ENCODE data around the gene KCNMA1.

Gene KCNMA1

GRCh38 chr10:77233466-77233865 lies 404.1 kb downstream of the KCNMA1 start:
- Mint-ChIP-seq H3K27me3 (no peaks in the 10 kb centered on the region), H3K4me1 (peaks cover 9% of the 10 kb centered on the region), H3K36me3 (no peaks in the 10 kb centered on the region), H3K9me3 (no peaks in the 10 kb centered on the region), H3K4me3 (no peak overlapping the region), H3K27ac (no peak overlapping the region)
- ATAC-seq = no peak

GRCh38 chr10:77231884-77232610 lies 405.6 kb downstream of the KCNMA1 start:
- Mint-ChIP-seq H3K4me3 (no peak overlapping the region), H3K27me3 (no peaks in the 10 kb centered on the region), H3K4me1 (peaks cover 9% of the 10 kb centered on the region), H3K9me3 (no peaks in the 10 kb centered on the region), H3K27ac (no peak overlapping the region), H3K36me3 (no peaks in the 10 kb centered on the region)
- ATAC-seq = peak; percentile 76

GRCh38 chr10:77231375-77231774 lies 406.2 kb downstream of the KCNMA1 start:
- H3K9me3 Mint-ChIP-seq = no peaks in the 10 kb centered on the region
- ATAC-seq = no peak
- no peak overlapping the region for H3K27ac Mint-ChIP-seq
- peaks cover 9% of the 10 kb centered on the region for H3K4me1 Mint-ChIP-seq
- H3K27me3 Mint-ChIP-seq = no peaks in the 10 kb centered on the region
- H3K36me3 Mint-ChIP-seq = no peaks in the 10 kb centered on the region
- H3K4me3 Mint-ChIP-seq = no peak overlapping the region

GRCh38 chr10:77230194-77230593 lies 407.4 kb downstream of the KCNMA1 start:
- Mint-ChIP-seq H3K27ac (no peak overlapping the region), H3K4me1 (peaks cover 15% of the 10 kb centered on the region), H3K36me3 (no peaks in the 10 kb centered on the region), H3K9me3 (no peaks in the 10 kb centered on the region), H3K4me3 (no peak overlapping the region), H3K27me3 (no peaks in the 10 kb centered on the region)
- no peak for ATAC-seq

GRCh38 chr10:77229704-77230103 lies 407.9 kb downstream of the KCNMA1 start:
- no peaks in the 10 kb centered on the region for H3K36me3 Mint-ChIP-seq
- H3K9me3 Mint-ChIP-seq = no peaks in the 10 kb centered on the region
- H3K4me1 Mint-ChIP-seq = peaks cover 19% of the 10 kb centered on the region
- H3K27me3 Mint-ChIP-seq = no peaks in the 10 kb centered on the region
- H3K27ac Mint-ChIP-seq = no peak overlapping the region
- no peak for ATAC-seq
- no peak overlapping the region for H3K4me3 Mint-ChIP-seq

- Mint-ChIP-seq H3K27me3 (no peaks in the 10 kb centered on the region), H3K27ac (no peak overlapping the region), H3K36me3 (no peaks in the 10 kb centered on the region), H3K4me3 (no peak overlapping the region), H3K9me3 (no peaks in the 10 kb centered on the region), H3K4me1 (peaks cover 19% of the 10 kb centered on the region)
- no peak for ATAC-seq
Measured at GRCh38 chr10:77228559-77228958, 409.0 kb downstream of the KCNMA1 start.

- Mint-ChIP-seq H3K36me3 (no peaks in the 10 kb centered on the region), H3K4me1 (peaks cover 18% of the 10 kb centered on the region), H3K4me3 (no peak overlapping the region)
Measured at GRCh38 chr10:77226853-77227565, 410.6 kb downstream of the KCNMA1 start.

GRCh38 chr10:77226452-77226851 lies 411.2 kb downstream of the KCNMA1 start:
- ATAC-seq = no peak
- no peaks in the 10 kb centered on the region for H3K9me3 Mint-ChIP-seq
- H3K36me3 Mint-ChIP-seq = no peaks in the 10 kb centered on the region
- H3K4me1 Mint-ChIP-seq = peaks cover 12% of the 10 kb centered on the region
- no peak overlapping the region for H3K4me3 Mint-ChIP-seq
- H3K27me3 Mint-ChIP-seq = peaks cover 6% of the 10 kb centered on the region
- H3K27ac Mint-ChIP-seq = no peak overlapping the region

More at GRCh38 chr10:77226853-77227565, 410.6 kb downstream of the KCNMA1 start:
- no peak for ATAC-seq
- Mint-ChIP-seq H3K27me3 (peaks cover under 1% of the 10 kb centered on the region), H3K9me3 (no peaks in the 10 kb centered on the region), H3K27ac (no peak overlapping the region)

- H3K4me3 Mint-ChIP-seq = no peak overlapping the region
- H3K36me3 Mint-ChIP-seq = no peaks in the 10 kb centered on the region
- no peak overlapping the region for H3K27ac Mint-ChIP-seq
- no peak for ATAC-seq
- H3K27me3 Mint-ChIP-seq = peaks cover 11% of the 10 kb centered on the region
- H3K9me3 Mint-ChIP-seq = no peaks in the 10 kb centered on the region
- H3K4me1 Mint-ChIP-seq = peaks cover 10% of the 10 kb centered on the region
Measured at GRCh38 chr10:77226020-77226419, 411.6 kb downstream of the KCNMA1 start.

- H3K9me3 Mint-ChIP-seq = no peaks in the 10 kb centered on the region
- ATAC-seq = no peak
- peaks cover 10% of the 10 kb centered on the region for H3K4me1 Mint-ChIP-seq
- no peaks in the 10 kb centered on the region for H3K36me3 Mint-ChIP-seq
- no peak overlapping the region for H3K27ac Mint-ChIP-seq
- no peak overlapping the region for H3K4me3 Mint-ChIP-seq
- H3K27me3 Mint-ChIP-seq = peaks cover 11% of the 10 kb centered on the region
Measured at GRCh38 chr10:77223526-77224460, 413.8 kb downstream of the KCNMA1 start.

- Mint-ChIP-seq H3K9me3 (no peaks in the 10 kb centered on the region), H3K36me3 (no peaks in the 10 kb centered on the region), H3K4me1 (peaks cover 4% of the 10 kb centered on the region), H3K27ac (no peak overlapping the region), H3K4me3 (no peak overlapping the region), H3K27me3 (peaks cover 11% of the 10 kb centered on the region)
- no peak for ATAC-seq
Measured at GRCh38 chr10:77220150-77220549, 417.5 kb downstream of the KCNMA1 start.

GRCh38 chr10:77219046-77219445 lies 418.6 kb downstream of the KCNMA1 start:
- Mint-ChIP-seq H3K4me1 (no peaks in the 10 kb centered on the region), H3K27me3 (peaks cover 11% of the 10 kb centered on the region), H3K9me3 (no peaks in the 10 kb centered on the region), H3K4me3 (no peak overlapping the region), H3K36me3 (no peaks in the 10 kb centered on the region), H3K27ac (no peak overlapping the region)
- ATAC-seq = no peak

GRCh38 chr10:77214799-77215198 lies 422.8 kb downstream of the KCNMA1 start:
- Mint-ChIP-seq H3K4me3 (no peak overlapping the region), H3K9me3 (no peaks in the 10 kb centered on the region), H3K36me3 (no peaks in the 10 kb centered on the region), H3K4me1 (peaks cover 7% of the 10 kb centered on the region), H3K27ac (no peak overlapping the region), H3K27me3 (no peaks in the 10 kb centered on the region)
- no peak for ATAC-seq

- Mint-ChIP-seq H3K27me3 (no peaks in the 10 kb centered on the region), H3K4me1 (peaks cover 7% of the 10 kb centered on the region), H3K27ac (no peak overlapping the region), H3K9me3 (no peaks in the 10 kb centered on the region), H3K36me3 (no peaks in the 10 kb centered on the region), H3K4me3 (no peak overlapping the region)
- no peak for ATAC-seq
Measured at GRCh38 chr10:77212632-77213031, 425.0 kb downstream of the KCNMA1 start.

GRCh38 chr10:77210645-77211044 lies 427.0 kb downstream of the KCNMA1 start:
- H3K36me3 Mint-ChIP-seq = no peaks in the 10 kb centered on the region
- H3K27me3 Mint-ChIP-seq = peaks cover under 1% of the 10 kb centered on the region
- H3K4me3 Mint-ChIP-seq = no peak overlapping the region
- H3K4me1 Mint-ChIP-seq = peaks cover 7% of the 10 kb centered on the region
- H3K9me3 Mint-ChIP-seq = no peaks in the 10 kb centered on the region
- no peak overlapping the region for H3K27ac Mint-ChIP-seq
- no peak for ATAC-seq
